GM19025 (cell line): ENCODE data around the gene NKAIN2.
"Not testable (repeated sequence)": the region's sequence is repeated elsewhere in the genome, so short reads cannot be mapped to it uniquely, and the experiment has no call there.

ENCODE experiments used
- ATAC-seq: cut with Tn5 transposase; IDR thresholded peaks from one replicate; pipeline ENCODE4 v1.9.1; 2021; ENCODE audit warnings: mild to moderate bottlenecking, low read depth, moderate library complexity; ENCODE audit not compliant: unreplicated experiment

The NKAIN2 gene

DNA sequence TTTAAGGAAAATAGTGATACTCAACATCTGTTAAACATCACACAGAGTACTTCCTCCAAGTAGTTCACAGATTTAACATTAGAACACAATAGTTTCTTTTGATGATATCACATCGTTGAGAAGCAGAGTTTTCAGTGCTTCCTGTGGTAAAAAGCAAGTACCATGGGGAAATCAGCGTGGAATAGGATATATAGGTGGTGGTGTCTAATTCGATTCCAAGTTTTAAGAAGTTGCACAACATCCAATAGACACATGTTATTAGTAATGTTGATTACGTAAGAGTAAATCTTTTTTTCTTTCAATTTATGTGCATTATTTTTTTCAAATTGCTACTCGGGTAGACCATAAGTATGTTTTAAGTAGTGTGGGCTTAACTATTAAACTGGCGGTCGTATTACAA, 360.7 kb downstream of the NKAIN2 start:
- ATAC-seq, result no peak

DNA sequence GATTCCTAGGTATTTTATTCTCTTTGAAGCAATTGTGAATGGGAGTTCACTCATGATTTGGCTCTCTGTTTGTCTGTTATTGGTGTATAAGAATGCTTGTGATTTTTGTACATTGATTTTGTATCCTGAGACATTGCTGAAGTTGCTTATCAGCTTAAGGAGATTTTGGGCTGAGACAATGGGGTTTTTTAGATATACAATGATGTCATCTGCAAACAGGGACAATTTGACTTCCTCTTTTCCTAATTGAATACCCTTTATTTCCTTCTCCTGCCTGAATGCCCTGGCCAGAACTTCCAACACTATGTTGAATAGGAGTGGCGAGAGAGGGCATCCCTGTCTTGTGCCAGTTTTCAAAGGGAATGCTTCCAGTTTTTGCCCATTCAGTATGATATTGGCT, 363.6 kb downstream of the NKAIN2 start:
- not testable (repeated sequence) for ATAC-seq

DNA sequence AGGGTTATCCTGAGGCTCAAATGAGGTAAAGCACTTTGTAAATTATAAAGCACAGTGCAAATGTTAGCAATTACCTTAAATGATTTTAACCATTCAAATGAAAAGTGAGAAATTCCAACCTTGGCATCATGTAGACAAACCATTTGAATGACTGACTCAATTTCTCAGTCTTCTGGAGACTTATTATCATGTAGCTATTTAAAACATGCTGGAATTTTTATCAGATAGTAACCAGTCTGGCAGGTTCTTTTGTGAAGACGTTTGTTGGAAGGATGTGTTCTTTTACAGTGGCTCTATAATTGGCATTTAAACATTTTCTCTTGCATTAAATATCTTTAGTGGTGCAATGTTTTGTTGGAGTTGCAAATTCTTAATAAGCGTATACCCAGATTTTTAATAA, 386.6 kb downstream of the NKAIN2 start:
- ATAC-seq, result no peak

DNA sequence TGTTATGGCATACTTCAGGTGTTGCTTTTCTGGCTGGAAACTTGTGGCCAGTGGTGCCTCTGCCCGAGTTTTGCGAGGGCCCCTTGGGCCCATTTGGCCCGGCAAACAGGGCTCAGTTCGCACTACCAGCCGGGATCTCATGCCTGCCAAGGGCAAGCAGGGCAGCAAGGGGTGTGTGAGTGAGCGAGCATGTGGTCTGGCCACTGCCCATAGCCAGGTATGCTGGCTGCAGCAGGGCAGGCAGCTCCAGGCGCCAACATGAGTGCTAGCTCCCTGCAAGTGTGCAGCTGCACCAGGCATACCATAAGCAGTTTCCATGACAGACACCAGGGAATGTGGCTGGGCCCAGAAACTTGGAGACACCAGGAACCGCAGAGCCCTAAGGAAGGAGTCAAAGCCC, 389.5 kb downstream of the NKAIN2 start:
- ATAC-seq, result no peak

DNA sequence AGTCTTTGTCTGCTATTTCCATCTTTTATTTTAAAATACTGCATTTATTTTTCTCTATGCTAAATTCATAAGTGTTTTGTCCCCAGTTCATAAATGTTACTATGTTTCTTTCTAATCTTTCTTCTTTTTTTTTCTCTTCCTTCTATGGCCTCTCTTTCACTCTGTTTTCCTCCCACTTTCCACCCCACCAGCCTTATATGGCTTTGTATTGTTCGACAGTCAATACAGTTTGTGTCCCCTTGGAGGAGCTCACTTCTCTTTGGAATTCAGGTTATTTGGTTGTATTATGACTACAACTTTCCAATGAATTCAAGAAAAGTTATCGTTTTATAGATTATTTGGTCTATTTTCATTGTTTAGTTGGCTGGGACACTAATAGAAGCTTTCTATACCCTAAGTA, 393.5 kb downstream of the NKAIN2 start:
- ATAC-seq, result no peak

DNA sequence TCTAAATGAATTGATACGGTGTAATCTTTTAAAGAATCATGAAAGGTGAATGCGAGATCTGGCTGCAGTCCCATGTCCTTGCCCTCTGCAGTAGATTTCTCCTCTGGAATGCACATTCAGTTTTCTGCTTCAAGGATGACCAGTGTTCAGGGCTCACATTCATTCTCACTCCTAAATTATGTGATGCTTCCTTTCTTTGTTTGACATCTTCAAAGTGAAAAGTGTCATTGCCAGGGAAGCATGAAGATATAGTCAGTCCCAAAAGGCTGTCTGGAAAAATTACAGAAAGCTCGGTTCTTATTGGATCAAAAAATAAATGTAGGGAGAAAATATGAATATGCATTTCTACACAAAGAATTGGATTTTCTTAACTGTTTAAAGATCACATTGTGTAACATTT, 395.6 kb downstream of the NKAIN2 start:
- ATAC-seq, result no peak

DNA sequence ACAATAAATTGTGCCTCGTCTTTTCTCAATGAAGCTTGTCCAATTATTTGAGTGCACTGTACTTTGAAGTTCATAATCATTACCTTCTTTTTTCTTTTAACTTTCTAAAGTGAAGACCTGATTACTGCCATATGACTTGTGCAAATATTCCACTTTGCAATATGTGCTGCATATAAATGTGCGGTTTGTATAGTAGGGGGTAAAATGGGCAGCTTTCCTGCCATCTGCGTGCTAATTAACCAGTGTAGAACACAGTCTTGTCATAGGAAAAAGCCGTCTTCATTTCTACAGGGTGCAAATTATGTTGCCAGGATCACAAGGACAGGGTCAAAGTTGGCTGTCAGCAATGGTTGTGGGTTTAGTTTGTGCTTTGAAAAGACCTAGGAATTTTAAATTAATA, 397.0 kb downstream of the NKAIN2 start:
- no peak for ATAC-seq

DNA sequence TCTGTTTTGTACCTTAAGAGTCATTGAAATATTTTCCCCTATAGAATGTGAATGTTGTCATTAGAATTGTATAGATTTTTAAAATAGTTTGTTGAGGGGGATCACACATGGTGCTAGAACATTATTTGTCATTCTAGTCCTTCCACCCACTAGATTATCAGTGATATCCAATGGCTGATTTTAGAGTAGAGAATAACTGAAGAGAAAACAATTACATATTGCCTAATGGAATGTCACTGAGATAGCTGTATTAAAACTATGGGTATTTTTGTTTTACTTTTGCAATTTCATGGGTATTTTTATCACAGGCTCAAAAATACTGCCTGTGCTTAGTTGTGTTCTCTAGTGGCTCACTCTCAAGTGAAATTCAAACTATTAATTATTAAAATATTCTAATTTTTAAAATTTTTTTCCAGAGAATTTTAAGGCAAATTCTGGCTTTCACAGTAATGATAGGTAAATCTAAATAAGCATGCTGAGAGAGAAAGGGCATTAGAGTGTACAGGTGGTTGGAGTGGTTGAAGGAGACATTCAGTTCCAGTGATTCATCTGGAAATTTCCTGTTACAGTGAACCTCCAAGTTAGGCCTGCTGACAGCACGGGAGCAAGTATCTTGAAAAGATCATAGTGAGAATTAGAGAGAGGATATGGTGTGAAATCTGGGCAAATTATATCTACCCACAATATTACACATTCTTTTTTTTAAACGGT, 399.6 kb downstream of the NKAIN2 start:
- no peak for ATAC-seq

DNA sequence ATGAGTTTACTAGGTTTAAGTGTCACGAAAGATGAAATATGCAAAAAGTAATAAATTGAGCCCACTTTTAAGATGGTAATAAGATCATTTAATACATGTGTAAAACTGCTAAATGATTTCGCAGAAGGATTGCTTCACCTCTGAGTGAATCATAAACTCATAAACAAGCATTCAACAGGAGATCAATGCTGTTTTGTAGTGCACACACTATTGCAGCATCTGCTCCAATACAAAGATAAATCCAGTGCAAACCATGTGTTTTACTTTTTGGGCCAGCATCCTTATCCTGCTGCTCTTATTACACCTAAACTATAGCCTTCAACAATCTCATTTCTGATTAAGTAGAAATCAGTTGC, 400.1 kb downstream of the NKAIN2 start:
- no peak for ATAC-seq

DNA sequence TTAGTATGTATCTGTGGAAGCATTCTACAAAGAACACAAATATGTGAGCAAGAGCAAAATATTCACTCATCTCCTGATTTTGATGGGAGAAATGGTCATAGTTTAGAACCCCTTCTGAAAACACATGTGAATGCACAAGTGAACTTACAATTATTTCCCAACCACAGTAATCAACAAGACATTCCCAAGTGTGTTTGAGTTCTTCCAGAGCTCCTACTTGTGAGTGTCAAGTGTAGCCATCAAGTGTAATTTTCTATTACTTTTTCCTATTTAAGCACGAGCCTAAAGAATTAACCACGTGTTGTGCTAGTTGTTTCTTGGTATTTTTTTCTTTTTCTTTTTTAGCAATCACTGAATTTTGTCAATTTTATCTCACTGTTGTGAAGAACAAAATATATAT, 402.3 kb downstream of the NKAIN2 start:
- no peak for ATAC-seq

DNA sequence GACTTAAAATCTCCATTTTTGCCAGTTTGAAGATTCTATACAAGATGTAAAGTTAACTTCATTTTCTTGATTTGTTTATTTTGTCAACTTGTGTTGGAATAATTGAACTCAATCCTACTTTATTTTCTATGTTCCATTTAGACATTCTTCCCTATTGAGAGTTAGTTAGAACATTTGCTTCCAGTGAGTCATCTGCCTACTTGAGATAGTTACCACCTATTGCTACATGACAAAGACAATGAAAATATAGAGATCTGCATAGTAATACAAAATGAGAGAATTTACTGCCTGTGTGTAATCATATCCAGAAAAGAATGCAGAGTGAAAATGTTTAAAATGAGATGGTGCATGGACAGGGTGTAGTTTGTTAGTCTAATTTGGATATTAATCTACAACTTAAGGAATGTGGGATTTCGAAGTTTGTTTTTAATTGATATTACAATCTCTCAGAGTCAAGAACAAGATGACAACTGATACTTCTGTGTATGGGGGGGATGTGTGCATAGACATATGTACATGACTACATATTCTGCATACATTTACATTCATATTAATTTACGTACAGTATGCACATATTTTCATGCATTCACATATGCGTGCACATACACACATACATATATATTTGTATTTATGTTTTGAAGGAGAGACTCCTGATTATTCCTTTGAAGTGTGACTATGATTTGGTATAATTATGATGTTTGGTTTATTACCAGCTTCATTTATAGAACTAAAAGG, 420.1 kb downstream of the NKAIN2 start:
- no peak for ATAC-seq

DNA sequence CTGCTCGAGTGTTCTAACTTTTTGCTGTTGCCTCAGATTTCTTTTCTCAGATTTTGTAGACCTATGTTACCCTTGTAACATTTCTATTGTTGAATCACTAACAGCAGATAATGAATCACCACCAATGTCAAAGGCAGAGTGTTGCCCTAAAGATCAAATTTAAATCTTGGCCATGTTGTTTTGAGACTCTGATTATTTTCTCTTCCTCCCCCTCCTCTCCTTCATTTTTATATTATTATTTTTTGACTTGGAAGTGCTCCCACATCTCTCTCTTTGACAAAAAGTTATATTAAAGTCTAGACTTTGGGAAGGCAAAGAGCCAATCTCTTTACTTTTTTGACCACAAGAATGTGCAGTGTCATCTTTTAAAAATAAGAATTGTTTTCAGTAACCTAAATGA, 422.7 kb downstream of the NKAIN2 start:
- ATAC-seq, result no peak

DNA sequence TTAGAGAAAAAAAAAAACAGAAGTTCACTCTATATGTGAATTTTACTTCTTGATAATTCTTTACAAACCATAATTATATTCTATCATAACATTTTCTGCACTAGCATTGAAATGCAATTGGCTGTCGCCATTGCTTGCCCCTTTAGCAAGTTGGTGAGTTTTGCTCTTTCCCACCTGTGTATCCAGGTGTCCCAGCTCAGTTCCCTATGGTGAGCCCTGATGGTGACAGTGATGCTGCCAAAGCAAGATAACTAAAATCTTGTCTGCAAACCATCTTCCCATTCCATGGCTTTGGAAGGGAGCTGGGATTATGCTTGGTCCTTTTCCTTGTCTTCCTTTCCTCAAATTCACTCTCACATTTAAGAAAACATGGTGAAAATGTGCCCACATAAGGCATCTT, 429.6 kb downstream of the NKAIN2 start:
- no peak for ATAC-seq

DNA sequence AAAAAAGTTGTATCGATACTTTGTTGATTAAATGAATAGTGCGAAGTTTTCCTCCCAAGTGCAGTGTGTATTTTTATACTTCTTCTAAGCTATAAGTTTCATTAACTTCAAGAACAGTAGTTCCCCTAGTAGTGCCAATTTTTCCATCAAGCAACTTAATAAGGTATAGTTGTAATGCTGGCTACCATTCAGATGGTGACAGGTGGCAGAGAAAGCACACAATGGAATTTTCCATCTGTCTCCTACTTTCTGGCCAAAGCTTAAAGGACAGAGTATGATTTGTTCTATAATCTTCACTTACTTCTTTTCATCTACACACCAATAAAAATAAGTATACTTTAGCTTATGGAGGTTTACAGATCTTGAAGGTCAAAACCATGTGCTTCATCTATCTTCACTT, 431.1 kb downstream of the NKAIN2 start:
- ATAC-seq, result no peak

DNA sequence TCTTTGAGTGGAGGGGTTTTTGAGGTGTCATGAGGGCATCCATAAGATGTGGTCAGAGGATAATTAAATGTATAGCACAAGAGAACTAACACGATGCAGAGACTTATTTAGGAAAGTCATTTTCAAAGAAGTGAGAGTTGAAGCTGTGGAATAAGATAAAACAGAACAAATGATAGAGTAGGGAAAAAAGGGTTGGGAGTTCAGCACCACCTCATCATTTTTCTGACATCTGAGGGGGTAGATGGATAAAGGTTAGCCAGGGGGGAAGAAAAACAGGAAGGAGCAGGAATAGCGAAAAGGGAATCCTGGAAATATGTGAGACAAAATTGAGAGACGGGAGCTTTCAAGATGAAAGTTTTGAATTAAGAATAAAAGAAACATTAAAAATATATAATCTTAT, 434.2 kb downstream of the NKAIN2 start:
- ATAC-seq, result no peak

DNA sequence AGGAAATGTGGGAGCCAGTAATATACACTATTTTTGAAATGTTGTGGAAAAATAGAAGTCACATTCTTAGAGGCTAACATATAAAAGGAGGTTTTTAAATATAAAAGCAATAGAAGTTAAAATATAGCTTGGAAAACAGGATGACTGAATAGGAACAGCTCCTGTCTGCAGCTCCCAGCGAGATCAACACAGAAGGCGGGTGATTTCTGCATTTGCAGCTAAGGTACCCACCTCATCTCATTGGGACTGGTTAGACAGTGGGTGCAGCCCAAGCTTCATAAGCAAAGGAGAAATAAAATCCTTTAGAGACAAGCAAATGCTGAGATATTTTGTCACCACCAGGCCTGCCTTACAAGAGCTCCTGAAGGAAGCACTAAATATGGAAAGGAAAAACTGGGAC, 434.7 kb downstream of the NKAIN2 start:
- not testable (repeated sequence) for ATAC-seq

DNA sequence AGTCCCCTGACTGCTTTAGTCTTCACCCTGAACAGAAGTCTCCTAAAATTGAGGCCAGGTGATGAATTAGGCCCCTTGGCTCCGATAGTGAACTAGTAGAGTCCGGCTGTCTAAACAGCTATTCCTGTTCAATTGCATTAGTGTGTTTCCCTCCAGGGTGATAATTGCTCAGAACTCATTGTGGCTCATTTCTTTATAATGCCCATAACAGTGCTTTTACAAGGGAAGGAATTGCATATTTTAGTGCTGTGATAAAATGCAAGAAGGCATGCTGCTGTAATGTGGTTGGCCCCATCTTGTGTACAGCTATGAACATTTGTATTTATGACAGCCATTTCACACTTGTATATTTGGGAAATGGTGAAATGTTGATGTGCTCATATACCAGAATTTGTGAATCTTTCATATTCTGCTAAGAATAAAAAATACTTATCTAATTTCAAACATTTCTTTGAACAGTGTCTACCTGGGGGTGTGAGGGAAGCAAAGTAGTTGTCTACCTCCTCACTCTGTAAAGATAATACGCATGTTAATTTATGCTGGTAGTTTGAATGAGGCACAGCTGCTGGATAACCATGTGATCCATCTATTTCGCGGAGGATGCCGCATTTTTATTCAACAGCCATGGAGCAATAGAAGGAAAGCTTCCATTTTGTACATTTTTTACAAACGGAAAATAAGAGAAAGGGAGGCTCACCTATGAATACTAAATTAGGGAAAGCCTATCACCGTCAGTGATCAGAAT, 451.4 kb downstream of the NKAIN2 start:
- no peak for ATAC-seq

DNA sequence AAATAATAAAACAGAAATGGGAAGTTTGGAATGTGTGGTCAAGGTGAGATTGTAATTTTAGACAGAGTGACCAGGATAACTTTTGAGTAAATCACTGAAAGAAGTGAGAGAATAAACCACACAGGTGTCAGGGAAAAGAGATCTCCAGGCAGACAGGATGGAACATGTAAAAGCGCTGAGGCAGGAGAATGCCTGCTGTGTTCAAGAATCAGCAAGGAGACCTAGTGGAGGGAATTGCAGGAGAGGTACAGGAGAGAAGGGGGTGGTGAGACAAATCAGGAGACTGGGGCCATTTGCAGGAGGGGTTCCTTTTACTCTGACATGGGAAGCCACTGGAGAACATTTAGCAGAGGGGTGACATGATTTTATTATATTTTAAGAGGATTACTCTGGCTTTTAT, 456.7 kb downstream of the NKAIN2 start:
- no peak for ATAC-seq

DNA sequence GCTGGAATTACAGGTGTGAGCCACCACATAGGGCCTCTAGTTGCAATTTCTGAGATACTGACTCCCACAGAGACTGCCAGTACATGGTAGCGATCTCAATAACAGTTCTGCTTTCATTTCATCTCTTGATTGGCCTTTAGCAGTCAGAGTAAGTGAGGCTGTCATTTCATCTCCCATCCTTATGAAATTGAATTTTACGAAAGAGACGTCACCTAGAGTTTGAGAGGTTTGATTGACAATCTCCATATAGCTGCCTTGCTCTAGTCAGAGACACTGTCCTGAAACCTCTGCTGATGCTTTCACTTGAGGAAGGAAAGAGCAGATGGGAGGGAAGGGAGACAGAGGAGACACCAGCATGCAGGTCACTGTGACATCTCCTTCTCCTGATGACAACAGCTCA, 466.1 kb downstream of the NKAIN2 start:
- ATAC-seq, result no peak

DNA sequence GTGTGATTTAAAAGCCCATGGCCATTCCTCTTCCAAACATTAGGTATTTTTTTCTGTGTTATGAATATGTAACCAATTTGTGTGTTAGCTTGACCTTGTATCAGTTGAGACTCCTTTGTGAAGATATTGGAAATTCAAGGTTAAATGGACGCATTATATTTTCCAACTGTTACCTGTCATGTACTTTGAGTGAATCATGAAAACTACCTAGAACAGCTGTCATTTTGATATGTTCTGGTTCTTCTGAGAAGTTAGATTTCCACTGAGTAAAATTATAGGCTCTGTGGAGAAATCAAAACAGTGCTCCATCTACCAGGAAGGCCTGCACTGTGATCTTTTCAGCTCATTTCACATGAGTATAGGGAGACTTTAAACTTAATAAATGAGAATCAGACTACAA, 470.0 kb downstream of the NKAIN2 start:
- no peak for ATAC-seq

DNA sequence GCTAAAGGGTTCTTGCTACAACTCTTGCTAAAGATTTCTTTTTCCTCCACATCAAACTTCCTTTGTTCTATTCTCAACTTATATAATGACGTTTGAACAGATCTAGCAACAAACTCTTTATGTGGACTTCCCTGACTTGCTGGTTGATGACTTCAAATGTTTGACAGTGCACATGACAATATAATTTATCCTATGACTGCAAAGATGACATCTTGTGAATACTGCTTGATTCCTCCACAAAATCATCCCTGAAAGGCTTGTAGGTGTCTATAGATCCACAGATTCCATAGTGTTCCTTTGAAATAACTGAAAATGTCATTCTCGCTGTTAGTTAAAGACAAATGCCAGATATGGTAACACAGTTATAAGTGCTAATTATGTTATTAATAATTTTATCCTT, 478.9 kb downstream of the NKAIN2 start:
- no peak for ATAC-seq

DNA sequence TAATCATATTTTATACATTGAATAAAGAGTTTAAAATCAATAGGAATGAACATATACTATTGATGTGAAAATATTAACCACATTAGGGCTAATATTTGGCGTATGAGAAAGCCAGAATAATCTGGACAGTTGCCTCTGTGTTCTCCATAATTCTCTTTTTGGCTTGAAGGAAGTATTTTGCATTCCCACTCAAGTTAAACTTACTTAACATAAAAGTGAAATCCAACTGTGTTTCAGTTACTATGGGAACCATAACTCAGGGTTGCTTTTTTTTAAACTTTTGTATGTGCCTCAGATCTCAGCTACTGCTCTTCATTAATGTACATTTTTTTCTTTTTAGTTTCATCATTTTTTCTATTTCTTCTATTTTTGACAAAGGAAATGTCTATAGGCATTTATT, 479.8 kb downstream of the NKAIN2 start:
- ATAC-seq, result no peak
